Mesendoderm (in vitro differentiated cells): ENCODE measurements around the gene ELOVL7.
"Not testable (repeated sequence)": the region's sequence is repeated elsewhere in the genome, so short reads cannot be mapped to it uniquely, and the experiment has no call there.

Experiments
- DNase-seq: peaks from one replicate; pipeline ENCODE4 v3.0.0; 2013
- H2AK5ac ChIP-seq: 2 replicates; pipeline ENCODE4 v1.6.1; 2013; ENCODE audit warnings: low read length, inconsistent platforms
- H2BK120ac ChIP-seq: 2 replicates; pipeline ENCODE4 v1.6.1; 2013; ENCODE audit warnings: low read depth, mild to moderate bottlenecking, low read length, moderate library complexity, mixed read lengths
- H2BK15ac ChIP-seq: replicated peaks from 2 replicates; pipeline ENCODE4 v1.6.1; 2013; ENCODE audit warnings: low read depth, mild to moderate bottlenecking, moderate library complexity
- H2BK5ac ChIP-seq: 2 replicates; pipeline ENCODE4 v1.6.1; 2013; ENCODE audit warnings: low read length, inconsistent platforms
- H3K18ac ChIP-seq: 2 replicates; pipeline ENCODE4 v1.6.1; 2013; ENCODE audit warnings: mild to moderate bottlenecking, low read length, mixed read lengths
- H3K23ac ChIP-seq: one replicate; pipeline ENCODE4 v1.6.1; 2013; ENCODE audit warnings: low read length
- H3K27ac ChIP-seq: 2 replicates; pipeline ENCODE4 v1.5.1; 2013; ENCODE audit warnings: low read depth, mild to moderate bottlenecking, inconsistent platforms, low read length, moderate library complexity
- H3K27me3 ChIP-seq: 2 replicates; pipeline ENCODE4 v1.6.1; 2013; ENCODE audit warnings: low read length, control low read depth, mild to moderate bottlenecking, inconsistent platforms; ENCODE audit not compliant: insufficient read depth, poor library complexity
- H3K36me3 ChIP-seq: 2 replicates; pipeline ENCODE4 v1.6.1; 2013; ENCODE audit warnings: low read length, inconsistent platforms; ENCODE audit not compliant: control insufficient read depth, insufficient read depth
- H3K4ac ChIP-seq: one replicate; pipeline ENCODE4 v1.6.1; 2013; ENCODE audit warnings: low read depth, mild to moderate bottlenecking, low read length, moderate library complexity
- H3K4me1 ChIP-seq: 2 replicates; pipeline ENCODE4 v1.6.1; 2013; ENCODE audit warnings: low read depth, low read length, inconsistent platforms; ENCODE audit not compliant: control insufficient read depth
- H3K4me2 ChIP-seq: 2 replicates; pipeline ENCODE4 v1.6.1; 2013; ENCODE audit warnings: low read length
- H3K4me3 ChIP-seq: 2 replicates; pipeline ENCODE4 v1.5.1; 2013; ENCODE audit warnings: mild to moderate bottlenecking, low read length
- H3K56ac ChIP-seq: one replicate; pipeline ENCODE4 v1.6.1; 2013; ENCODE audit warnings: low read length
- H3K79me1 ChIP-seq: 2 replicates; pipeline ENCODE4 v1.6.1; 2013; ENCODE audit warnings: low read length, inconsistent platforms
- H3K79me2 ChIP-seq: 2 replicates; pipeline ENCODE4 v1.6.1; 2013; ENCODE audit warnings: mild to moderate bottlenecking, low read length; ENCODE audit not compliant: control insufficient read depth, insufficient read depth
- H3K9ac ChIP-seq: 2 replicates; pipeline ENCODE4 v1.6.1; 2013; ENCODE audit warnings: low read length, inconsistent platforms
- H4K5ac ChIP-seq: one replicate; pipeline ENCODE4 v1.6.1; 2013; ENCODE audit warnings: low read length
- H4K8ac ChIP-seq: one replicate; pipeline ENCODE4 v1.6.1; 2013; ENCODE audit warnings: low read depth, mild to moderate bottlenecking, control low read depth, low read length, moderate library complexity
- WGBS: extraction: QIAGEN DNeasy Blood & Tissue Kit; methylation state at CpG from one replicate; pipeline ENCODE4 v1.1.7; 2013; ENCODE audit warnings: low lambda C conversion rate, missing lambda C conversion rate; ENCODE audit not compliant: insufficient coverage; ENCODE audit errors: extremely low coverage; 5-methylcytosine and 5-hydroxymethylcytosine counted together

ELOVL7 gene

DNA sequence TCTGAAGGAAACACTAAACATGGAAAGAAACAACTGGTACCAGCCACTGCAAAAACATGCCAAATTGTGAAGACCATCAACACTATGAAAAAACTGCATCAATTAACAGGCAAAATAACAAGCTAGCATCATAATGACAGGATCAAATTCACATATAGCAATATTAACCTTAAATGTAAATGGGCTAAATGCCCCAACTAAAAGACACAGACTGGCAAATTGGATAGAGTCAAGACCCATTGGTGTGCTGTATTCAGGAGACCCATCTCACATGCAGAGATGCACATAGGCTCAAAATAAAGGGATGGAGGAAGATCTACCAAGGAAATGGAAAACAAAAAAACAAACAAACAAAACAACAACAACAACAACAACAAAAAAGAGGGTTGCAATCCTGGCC is 113.2 kb downstream of the ELOVL7 start:
- H3K27ac ChIP-seq, H3K9ac ChIP-seq, H3K4me1 ChIP-seq, H3K79me2 ChIP-seq, H3K56ac ChIP-seq, DNase-seq, H3K23ac ChIP-seq, H2BK120ac ChIP-seq, H3K79me1 ChIP-seq, H2BK15ac ChIP-seq, H2BK5ac ChIP-seq, H3K36me3 ChIP-seq, H3K4me3 ChIP-seq, H3K4ac ChIP-seq, H4K5ac ChIP-seq, H3K27me3 ChIP-seq, H4K8ac ChIP-seq, H3K4me2 ChIP-seq, H2AK5ac ChIP-seq, H3K18ac ChIP-seq: not testable (repeated sequence)

DNA sequence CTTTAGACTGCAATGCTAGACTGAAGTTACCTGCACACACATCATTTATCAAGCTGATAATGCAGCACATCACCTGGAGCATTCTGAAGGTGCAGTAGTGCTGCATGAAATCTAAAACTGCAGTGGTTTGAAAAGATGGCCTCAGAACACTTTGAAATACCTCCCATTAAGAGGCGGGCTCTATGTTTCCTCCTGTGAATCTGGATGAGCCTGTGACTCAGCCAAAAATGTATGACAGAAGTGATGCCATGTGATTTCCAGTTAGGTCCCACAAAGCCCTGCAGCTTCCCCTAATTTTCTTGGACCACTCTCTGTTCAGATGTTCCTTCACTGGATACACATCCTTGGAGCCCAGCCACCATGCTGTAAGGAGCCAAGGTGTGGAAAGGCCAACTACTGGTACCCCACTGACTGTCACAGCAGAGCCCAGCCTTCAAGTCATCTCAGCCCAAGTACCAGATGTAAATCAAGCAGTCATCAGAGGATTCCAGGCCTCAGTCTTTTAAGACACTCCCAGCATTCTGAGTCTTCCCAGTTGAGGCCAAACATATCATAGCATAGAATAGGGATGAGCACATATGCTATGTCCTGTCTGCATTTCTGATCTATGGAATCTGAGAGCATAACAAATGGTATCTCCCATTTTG is 116.9 kb downstream of the ELOVL7 start:
- no peaks in the 10 kb centered on the region for H3K27me3 ChIP-seq
- DNase-seq, result peak; percentile 30

DNA sequence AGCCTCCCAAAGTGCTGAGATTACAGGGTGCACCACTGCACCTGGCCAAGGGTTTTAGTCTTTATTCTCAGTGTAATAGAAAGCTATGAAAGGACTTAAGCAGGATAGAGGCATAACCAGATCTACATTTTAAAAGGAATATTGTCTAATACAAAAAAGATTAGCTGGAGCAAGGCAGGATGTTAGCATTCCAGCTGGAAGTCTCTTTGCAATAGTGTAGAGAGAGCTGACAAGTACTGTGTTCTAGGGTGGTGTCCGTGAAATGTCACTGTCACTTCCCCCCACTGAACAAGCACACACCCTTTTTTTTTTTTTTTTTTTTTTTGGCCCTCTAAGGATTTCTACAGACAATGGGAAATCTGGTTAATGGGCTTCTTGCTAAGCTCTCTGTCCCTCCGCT is 119.9 kb downstream of the ELOVL7 start:
- Histone ChIP-seq H2BK15ac (no peak overlapping the region), H3K36me3 (no peaks in the 10 kb centered on the region), H4K8ac (no peak overlapping the region), H3K23ac (no peak overlapping the region), H3K4me1 (no peaks in the 10 kb centered on the region), H3K27me3 (no peaks in the 10 kb centered on the region), H2BK120ac (no peak overlapping the region), H3K27ac (no peak overlapping the region), H2BK5ac (no peak overlapping the region), H4K5ac (no peak overlapping the region), H2AK5ac (no peak overlapping the region), H3K9ac (no peak overlapping the region), H3K4ac (no peak overlapping the region), H3K56ac (no peak overlapping the region), H3K4me2 (no peak overlapping the region), H3K79me1 (no peaks in the 10 kb centered on the region), H3K4me3 (no peak overlapping the region), H3K18ac (no peak overlapping the region), H3K79me2 (no peaks in the 10 kb centered on the region)
- no peak for DNase-seq
- WGBS, result no CpG with 5 or more reads among the region's 2 CpGs

More for the DNA sequence above, 116.9 kb downstream of the ELOVL7 start:
- Histone ChIP-seq H4K5ac (no peak overlapping the region), H3K9ac (no peak overlapping the region), H3K4me2 (no peak overlapping the region), H2BK15ac (no peak overlapping the region), H2BK120ac (no peak overlapping the region), H4K8ac (no peak overlapping the region), H2BK5ac (no peak overlapping the region), H3K4me1 (no peaks in the 10 kb centered on the region), H2AK5ac (no peak overlapping the region), H3K4ac (no peak overlapping the region), H3K56ac (no peak overlapping the region), H3K4me3 (no peak overlapping the region), H3K36me3 (no peaks in the 10 kb centered on the region), H3K79me1 (no peaks in the 10 kb centered on the region), H3K27ac (no peak overlapping the region), H3K79me2 (no peaks in the 10 kb centered on the region), H3K23ac (no peak overlapping the region), H3K18ac (no peak overlapping the region)
- WGBS, result no CpG with 5 or more reads among the region's 1 CpG

DNA sequence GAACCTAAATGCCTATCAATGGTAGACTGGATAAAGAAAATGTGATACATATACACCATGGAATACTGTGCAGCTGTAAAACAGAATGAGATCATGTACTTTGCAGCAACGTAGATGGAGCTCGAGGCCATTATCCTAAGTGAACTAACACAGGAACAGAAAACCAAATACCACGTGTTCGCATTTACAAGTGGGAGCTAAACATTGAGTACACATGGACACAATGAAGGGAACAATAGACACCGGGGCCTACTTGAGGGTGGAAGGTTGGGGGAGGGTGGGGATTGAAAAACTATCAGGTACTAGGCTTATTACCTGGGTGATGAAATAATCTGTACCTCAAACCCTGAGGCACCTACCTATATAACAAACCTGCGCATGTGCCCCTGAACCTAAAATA is 121.7 kb downstream of the ELOVL7 start:
- H4K5ac ChIP-seq, result no peak overlapping the region
- no peak overlapping the region for H3K18ac ChIP-seq
- no peak overlapping the region for H2BK5ac ChIP-seq
- no peak for DNase-seq
- no peaks in the 10 kb centered on the region for H3K27me3 ChIP-seq
- no peak overlapping the region for H2BK120ac ChIP-seq
- no peak overlapping the region for H3K4me3 ChIP-seq
- H2BK15ac ChIP-seq, result no peak overlapping the region
- H4K8ac ChIP-seq, result no peak overlapping the region
- H3K4me2 ChIP-seq, result no peak overlapping the region
- no peak overlapping the region for H2AK5ac ChIP-seq
- H3K23ac ChIP-seq, result no peak overlapping the region
- no peak overlapping the region for H3K9ac ChIP-seq
- H3K56ac ChIP-seq, result no peak overlapping the region
- H3K36me3 ChIP-seq, result no peaks in the 10 kb centered on the region
- no CpG with 5 or more reads among the region's 6 CpGs for WGBS
- no peaks in the 10 kb centered on the region for H3K79me2 ChIP-seq
- H3K4me1 ChIP-seq, result no peaks in the 10 kb centered on the region
- no peak overlapping the region for H3K27ac ChIP-seq
- no peaks in the 10 kb centered on the region for H3K79me1 ChIP-seq
- H3K4ac ChIP-seq, result no peak overlapping the region

DNA sequence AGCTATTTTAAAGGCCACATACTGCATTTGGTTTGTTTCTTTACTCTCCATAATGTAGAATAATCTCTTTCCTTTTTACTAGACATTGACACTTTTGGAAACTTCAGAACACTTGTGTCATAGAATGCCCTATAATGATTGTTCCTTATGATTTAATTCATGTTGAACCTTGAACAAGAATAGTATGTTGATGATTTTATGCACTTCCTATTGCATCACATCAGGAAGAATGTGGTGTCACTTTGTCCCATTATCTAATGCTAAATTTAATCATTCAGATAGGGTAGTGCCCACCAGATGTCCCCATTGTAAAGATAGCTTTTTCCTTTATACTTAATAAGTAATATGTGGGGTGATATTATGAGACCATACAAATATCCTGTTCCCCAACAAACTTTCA is 124.7 kb downstream of the ELOVL7 start:
- Histone ChIP-seq H3K4me3 (no peak overlapping the region), H2AK5ac (no peak overlapping the region), H3K56ac (no peak overlapping the region), H3K27me3 (no peaks in the 10 kb centered on the region), H3K27ac (no peak overlapping the region), H3K18ac (no peak overlapping the region), H3K79me2 (no peaks in the 10 kb centered on the region), H3K4ac (no peak overlapping the region), H3K4me1 (no peaks in the 10 kb centered on the region), H3K36me3 (no peaks in the 10 kb centered on the region), H4K5ac (no peak overlapping the region), H2BK15ac (no peak overlapping the region), H2BK120ac (no peak overlapping the region), H3K79me1 (no peaks in the 10 kb centered on the region), H3K9ac (no peak overlapping the region), H3K23ac (no peak overlapping the region), H3K4me2 (no peak overlapping the region), H4K8ac (no peak overlapping the region), H2BK5ac (no peak overlapping the region)
- DNase-seq, result no peak

DNA sequence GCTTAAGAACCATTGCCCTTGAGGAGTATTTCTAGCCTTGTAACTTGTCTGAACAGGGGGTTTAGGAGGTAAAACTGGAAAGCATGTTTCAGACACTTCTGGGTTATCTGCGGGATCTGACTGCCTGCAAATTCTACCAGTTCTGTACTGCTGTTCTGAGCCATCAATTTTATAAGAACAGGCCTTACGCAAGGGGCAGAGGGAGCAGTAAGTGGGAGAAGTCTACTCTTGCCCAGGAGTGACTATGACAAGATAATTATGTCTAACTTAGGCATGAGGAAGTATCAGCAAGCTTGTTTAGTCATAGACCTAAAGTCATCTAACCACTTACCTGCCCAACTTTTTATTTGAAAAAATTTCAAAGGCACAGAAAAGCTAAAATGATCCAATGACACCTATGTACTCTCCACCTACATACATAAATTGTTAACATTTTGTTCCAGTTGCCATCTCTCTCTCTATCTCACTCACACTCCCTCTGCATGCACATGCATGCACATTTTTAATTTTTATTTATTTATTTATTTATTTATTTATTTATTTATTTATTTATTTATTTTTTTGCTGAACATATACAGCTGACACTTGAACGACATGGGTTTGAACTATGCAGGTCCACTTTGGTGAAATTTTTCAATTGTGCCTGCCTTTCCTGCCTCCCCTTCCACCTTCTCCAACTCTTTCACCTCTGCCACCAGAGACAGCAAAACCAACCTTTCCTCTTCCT is 125.7 kb downstream of the ELOVL7 start:
- Histone ChIP-seq H3K79me2 (no peaks in the 10 kb centered on the region), H3K4me1 (no peaks in the 10 kb centered on the region), H2AK5ac (no peak overlapping the region), H3K4ac (no peak overlapping the region), H2BK15ac (no peak overlapping the region), H2BK120ac (no peak overlapping the region), H3K4me2 (no peak overlapping the region), H4K5ac (no peak overlapping the region), H3K56ac (no peak overlapping the region), H3K36me3 (no peaks in the 10 kb centered on the region), H3K23ac (no peak overlapping the region), H2BK5ac (no peak overlapping the region), H3K79me1 (no peaks in the 10 kb centered on the region), H4K8ac (no peak overlapping the region), H3K4me3 (no peak overlapping the region), H3K18ac (no peak overlapping the region), H3K27ac (no peak overlapping the region), H3K27me3 (no peaks in the 10 kb centered on the region), H3K9ac (no peak overlapping the region)
- DNase-seq, result no peak
- WGBS, result no CpG with 5 or more reads among the region's 3 CpGs
